Nephron progenitor cell (in vitro differentiated cells): ENCODE measurements around the gene PRXL2A.

Experiments
- DNase-seq: peaks from one replicate; pipeline ENCODE4 v3.0.0; 2021
- H3K27ac Mint-ChIP-seq: 2 replicates; pipeline ENCODE4 v1.8.0; 2021; ENCODE audit warnings: mild to moderate bottlenecking, moderate library complexity, mixed read lengths
- H3K27me3 Mint-ChIP-seq: 2 replicates; pipeline ENCODE4 v1.8.0; 2021; ENCODE audit warnings: mild to moderate bottlenecking, low read depth, mixed read lengths; ENCODE audit not compliant: poor library complexity
- H3K36me3 Mint-ChIP-seq: 2 replicates; pipeline ENCODE4 v1.8.0; 2021; ENCODE audit warnings: low read depth, mixed read lengths
- H3K4me1 Mint-ChIP-seq: 2 replicates; pipeline ENCODE4 v1.8.0; 2021; ENCODE audit warnings: mixed read lengths
- H3K4me3 Mint-ChIP-seq: 2 replicates; pipeline ENCODE4 v1.8.0; 2021; ENCODE audit warnings: mild to moderate bottlenecking, moderate library complexity, mixed read lengths
- H3K9me3 Mint-ChIP-seq: 2 replicates; pipeline ENCODE4 v1.8.0; 2021; ENCODE audit warnings: mild to moderate bottlenecking, moderate library complexity, mixed read lengths
- TF ChIP-seq, protein P1 (sequence below): fragments of 200-600 bp; sonication (generic); IDR thresholded peaks from 2 replicates; pipeline ENCODE4 v1.5.0; 2021; ENCODE audit warnings: antibody characterized with exemption

Gene PRXL2A

DNA sequence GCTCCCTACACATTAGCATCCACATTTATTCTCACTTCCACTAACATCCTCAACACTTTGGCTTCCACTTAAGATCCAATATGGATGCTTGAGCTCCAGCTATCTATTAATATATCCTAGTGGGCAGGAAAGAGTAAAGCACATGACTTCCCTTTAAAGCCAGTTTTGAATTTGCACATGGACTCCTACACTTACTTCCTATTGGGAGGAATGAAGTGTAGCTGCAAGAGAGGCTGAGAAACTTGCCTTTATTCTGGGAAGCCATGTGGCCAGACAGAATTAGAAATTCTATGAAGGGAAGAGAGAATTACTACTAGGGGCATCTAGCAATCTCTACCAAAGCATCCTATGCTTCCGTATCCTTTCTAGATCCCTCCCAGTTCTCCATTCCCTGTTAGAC, 42.8 kb downstream of the PRXL2A start:
- Mint-ChIP-seq H3K27ac (no peak overlapping the region), H3K9me3 (no peaks in the 10 kb centered on the region)
- TF ChIP-seq, protein P1, sequence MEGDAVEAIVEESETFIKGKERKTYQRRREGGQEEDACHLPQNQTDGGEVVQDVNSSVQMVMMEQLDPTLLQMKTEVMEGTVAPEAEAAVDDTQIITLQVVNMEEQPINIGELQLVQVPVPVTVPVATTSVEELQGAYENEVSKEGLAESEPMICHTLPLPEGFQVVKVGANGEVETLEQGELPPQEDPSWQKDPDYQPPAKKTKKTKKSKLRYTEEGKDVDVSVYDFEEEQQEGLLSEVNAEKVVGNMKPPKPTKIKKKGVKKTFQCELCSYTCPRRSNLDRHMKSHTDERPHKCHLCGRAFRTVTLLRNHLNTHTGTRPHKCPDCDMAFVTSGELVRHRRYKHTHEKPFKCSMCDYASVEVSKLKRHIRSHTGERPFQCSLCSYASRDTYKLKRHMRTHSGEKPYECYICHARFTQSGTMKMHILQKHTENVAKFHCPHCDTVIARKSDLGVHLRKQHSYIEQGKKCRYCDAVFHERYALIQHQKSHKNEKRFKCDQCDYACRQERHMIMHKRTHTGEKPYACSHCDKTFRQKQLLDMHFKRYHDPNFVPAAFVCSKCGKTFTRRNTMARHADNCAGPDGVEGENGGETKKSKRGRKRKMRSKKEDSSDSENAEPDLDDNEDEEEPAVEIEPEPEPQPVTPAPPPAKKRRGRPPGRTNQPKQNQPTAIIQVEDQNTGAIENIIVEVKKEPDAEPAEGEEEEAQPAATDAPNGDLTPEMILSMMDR: no peak

DNA sequence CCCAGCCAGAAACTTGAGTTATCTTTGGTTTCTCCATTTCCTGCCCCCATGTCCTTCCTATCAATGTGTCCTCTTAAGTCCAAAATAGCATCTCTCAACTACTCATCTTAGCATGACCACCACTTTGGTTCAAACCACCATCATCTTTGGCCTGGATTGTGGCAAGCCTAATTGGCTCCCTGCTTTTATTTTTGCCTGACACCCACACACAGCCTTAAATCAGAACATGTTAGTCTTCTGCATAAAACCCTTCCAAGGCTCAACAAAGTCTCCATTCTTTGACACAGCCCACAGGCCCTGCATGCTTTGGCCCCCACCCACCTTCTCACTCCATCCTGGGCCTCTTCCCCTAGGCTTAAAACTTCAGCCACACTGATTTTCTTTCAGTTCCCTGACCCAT, 43.7 kb downstream of the PRXL2A start:
- DNase-seq: no peak
- no peak overlapping the region for H3K4me3 Mint-ChIP-seq
- H3K27me3 Mint-ChIP-seq: peaks cover 3% of the 10 kb centered on the region
- H3K4me1 Mint-ChIP-seq: peaks cover 33% of the 10 kb centered on the region
- H3K27ac Mint-ChIP-seq: no peak overlapping the region
- TF ChIP-seq, protein P1: no peak
- H3K9me3 Mint-ChIP-seq: no peaks in the 10 kb centered on the region
- H3K36me3 Mint-ChIP-seq: no peaks in the 10 kb centered on the region

More for the DNA sequence above, 42.8 kb downstream of the PRXL2A start:
- peaks cover 3% of the 10 kb centered on the region for H3K27me3 Mint-ChIP-seq
- H3K4me1 Mint-ChIP-seq: peaks cover 39% of the 10 kb centered on the region
- H3K36me3 Mint-ChIP-seq: no peaks in the 10 kb centered on the region
- H3K4me3 Mint-ChIP-seq: no peak overlapping the region
- no peak for DNase-seq

DNA sequence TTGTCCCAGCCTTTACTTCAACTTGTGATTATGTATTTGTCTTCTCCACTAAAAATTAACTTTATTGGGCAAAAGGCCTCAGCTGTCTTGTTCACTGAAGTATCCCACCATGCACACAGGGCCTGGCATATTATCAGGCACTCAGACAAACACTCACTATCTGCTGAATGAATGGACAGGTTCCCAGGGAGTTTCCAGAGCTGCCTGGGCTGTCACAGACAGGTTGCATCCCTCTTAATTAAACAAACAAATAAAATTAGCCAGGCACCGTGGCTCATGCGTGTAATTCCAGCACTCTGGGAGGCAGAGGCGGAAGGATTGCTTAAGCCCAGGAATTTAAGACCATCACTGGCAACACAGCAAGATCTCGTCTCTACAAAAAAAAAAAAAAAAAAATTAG, 44.3 kb downstream of the PRXL2A start:
- Mint-ChIP-seq H3K27ac (no peak overlapping the region), H3K4me3 (no peak overlapping the region), H3K9me3 (no peaks in the 10 kb centered on the region), H3K27me3 (peaks cover 3% of the 10 kb centered on the region), H3K36me3 (no peaks in the 10 kb centered on the region), H3K4me1 (peaks cover 31% of the 10 kb centered on the region)
- DNase-seq: no peak
- TF ChIP-seq, protein P1: no peak

DNA sequence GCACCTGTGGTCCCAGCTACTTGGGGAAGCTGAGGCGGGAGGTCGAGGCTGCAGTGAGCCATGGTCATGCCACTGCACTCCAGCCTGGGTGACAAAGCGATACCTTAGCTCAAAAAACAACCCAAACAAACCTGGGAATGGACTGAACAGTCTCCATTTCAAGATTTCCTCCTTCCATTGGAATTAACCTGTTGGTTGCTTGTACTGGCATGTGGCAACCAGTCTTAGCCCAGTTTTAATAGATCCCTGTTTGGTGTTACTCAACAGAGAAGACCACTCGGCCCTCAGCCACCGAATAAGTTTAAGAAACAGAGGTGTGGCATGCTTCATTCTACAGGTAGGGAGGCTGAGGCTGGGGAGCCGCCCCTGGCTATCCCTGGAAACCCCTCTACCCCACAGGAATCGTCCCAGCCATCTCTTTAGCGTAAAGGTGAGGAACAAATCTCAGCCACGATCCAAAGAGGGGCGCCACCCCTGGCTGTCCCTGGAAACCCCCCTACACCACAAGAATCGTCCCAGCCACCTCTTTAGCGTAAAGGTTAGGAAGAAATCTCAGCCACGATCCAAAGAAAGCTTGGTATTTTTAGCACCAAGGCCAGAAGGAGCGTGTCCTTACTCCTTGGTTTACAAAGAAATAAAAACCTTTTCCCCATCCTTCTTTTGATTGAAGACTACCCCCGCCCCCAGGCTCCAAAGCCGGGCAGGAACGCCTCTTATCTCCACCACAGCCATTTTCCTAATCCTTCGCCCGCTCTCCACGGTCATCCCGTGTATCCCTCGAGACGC, 44.9 kb downstream of the PRXL2A start:
- Mint-ChIP-seq H3K4me3 (no peak overlapping the region), H3K36me3 (no peaks in the 10 kb centered on the region)
- DNase-seq: no peak

DNA sequence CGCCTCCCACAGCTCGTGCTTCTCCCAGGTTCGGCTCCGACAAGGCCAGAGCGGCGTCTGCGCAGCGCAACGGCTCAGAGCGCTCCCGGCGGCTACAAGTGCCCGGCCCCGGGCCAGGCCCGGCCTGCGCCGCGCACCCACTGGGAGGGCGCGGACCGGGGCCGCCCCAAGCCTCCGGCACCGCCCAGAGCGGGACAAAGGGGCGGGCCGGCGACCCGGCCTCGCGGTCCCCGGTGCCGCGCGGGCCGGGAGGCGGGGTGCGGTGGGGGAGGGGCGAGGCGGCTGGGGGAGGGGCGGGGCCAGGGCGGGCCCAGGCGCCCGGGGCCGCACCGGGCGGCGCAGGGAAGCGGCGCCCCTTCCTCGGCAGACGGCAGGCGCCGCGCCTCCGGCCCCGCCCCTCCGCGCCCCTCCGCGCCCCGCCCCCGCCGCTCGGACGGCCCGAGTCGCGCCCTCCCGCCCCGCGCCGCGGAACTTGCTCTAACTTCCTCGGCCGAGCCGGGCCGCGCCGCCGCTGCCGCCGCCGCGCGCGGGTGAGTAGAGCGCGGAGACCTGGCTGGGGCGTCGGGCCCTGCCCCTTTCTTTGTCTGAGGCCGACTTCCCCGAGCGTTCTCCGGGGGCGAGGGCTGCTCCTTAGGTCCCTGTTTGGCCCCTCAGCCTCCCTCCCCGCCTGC, 45.6 kb downstream of the PRXL2A start, which contains the start of gene TSPAN14:
TSPAN14 (plus strand) TSS at position 469 of the 671 bp plus-strand sequence. CDS start 34,924 bp downstream, outside the sequence.
- H3K27ac Mint-ChIP-seq: peak within 1 kb of the TSS; percentile 97
- peak within 1 kb of the TSS; percentile 97 for H3K4me3 Mint-ChIP-seq
- H3K27me3 Mint-ChIP-seq: peaks cover 3% of the 10 kb centered on the region
- peaks cover 37% of the 10 kb centered on the region for H3K4me1 Mint-ChIP-seq
- no peaks in the 10 kb centered on the region for H3K36me3 Mint-ChIP-seq
- H3K9me3 Mint-ChIP-seq: no peaks in the 10 kb centered on the region
- DNase-seq: peak; percentile 87
- TF ChIP-seq, protein P1: no peak

More for the DNA sequence above, 44.9 kb downstream of the PRXL2A start:
- TF ChIP-seq, protein P1: no peak
- H3K9me3 Mint-ChIP-seq: no peaks in the 10 kb centered on the region
- H3K27me3 Mint-ChIP-seq: peaks cover 3% of the 10 kb centered on the region
- peaks cover 34% of the 10 kb centered on the region for H3K4me1 Mint-ChIP-seq
- H3K27ac Mint-ChIP-seq: peak overlapping the region; percentile 97
